Measurements from ENCODE around the gene UTF1.

UTF1 gene

DNA sequence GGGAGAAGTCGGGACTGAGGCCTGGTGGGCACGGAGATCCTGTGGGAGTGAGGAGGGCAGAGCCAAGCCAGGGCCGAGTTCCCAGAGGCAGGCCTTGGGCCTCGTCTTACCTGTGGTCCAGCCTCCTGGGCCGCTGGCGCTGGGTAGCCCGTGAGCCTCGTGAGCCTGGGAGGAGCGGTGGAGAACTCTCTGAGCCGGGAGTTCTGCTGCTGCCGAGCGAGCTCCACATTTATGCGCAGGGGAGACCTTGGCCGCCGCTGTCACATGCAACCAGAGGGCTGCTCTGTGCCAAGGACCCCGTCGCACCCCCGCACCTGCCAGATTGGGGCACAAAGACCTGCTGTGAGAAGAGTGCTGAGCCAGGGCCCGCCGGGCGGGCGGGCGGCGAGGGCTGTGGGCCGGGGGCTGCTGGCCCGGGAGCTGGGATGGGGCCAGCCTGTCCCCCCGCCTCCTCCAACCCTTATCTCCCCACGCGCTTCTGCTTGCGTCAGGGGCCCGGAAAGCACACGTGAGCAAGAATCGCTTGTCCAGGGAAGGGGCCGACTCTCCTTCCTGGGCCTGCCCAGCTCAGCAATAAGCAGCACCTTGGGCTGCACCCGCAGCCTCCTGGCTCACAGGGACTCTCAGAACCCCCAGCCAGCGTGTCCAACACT, 17.8 kb downstream of the UTF1 start:
- no peak for DNase-seq (ENCODE audit: low spot score)

GRCh38 chr10:133248334-133248715, 18.3 kb downstream of the UTF1 start:
- DNase-seq (ENCODE audit: low spot score) = no peak

GRCh38 chr10:133249094-133249780, 19.2 kb downstream of the UTF1 start:
- DNase-seq (ENCODE audit: low spot score) = no peak

GRCh38 chr10:133249975-133250754, 20.1 kb downstream of the UTF1 start:
- DNase-seq (ENCODE audit: low spot score) = no peak

- no peak for DNase-seq (ENCODE audit: low spot score)
These were observed 21.6 kb downstream of the UTF1 start for GRCh38 chr10:133251388-133252222.

GRCh38 chr10:133252223-133252552, 22.2 kb downstream of the UTF1 start:
- DNase-seq (ENCODE audit: low spot score) = no peak

DNA sequence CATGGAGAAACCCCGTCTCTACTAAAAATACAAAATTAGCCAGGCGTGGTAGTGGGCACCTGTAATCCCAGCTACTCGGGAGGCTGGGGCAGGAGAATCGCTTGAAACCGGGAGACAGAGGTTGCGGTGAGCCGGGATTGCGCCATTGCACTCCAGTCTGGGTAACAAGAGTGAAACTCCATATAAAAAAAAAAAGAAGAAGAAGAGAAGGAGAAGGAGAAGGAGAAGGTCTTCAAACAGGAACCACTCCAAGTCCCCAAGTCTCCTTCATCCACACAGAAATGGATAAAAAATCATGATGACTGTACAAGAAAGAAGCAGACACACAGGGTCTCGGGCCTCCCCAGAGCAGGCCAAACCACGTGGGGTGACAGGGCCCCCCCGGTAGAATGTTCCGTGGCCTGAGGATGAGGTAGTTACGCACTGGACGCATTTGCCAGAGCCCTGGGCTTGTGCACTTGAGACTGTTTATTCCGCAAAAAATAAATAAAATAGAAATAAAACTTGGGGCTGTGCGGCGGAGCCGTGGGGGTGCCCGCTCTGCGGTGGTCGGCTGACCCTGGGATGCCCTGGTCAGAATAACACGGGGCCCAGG, 23.4 kb downstream of the UTF1 start:
- no peak for DNase-seq (ENCODE audit: low spot score)

- DNase-seq (ENCODE audit: low spot score) = no peak
These were observed 24.6 kb downstream of the UTF1 start for GRCh38 chr10:133254421-133255120.

- DNase-seq (ENCODE audit: low spot score) = no peak
These were observed 25.3 kb downstream of the UTF1 start for GRCh38 chr10:133255323-133255722.

GRCh38 chr10:133257489-133258065, 27.6 kb downstream of the UTF1 start:
- DNase-seq (ENCODE audit: low spot score) = peak; percentile 62

DNA sequence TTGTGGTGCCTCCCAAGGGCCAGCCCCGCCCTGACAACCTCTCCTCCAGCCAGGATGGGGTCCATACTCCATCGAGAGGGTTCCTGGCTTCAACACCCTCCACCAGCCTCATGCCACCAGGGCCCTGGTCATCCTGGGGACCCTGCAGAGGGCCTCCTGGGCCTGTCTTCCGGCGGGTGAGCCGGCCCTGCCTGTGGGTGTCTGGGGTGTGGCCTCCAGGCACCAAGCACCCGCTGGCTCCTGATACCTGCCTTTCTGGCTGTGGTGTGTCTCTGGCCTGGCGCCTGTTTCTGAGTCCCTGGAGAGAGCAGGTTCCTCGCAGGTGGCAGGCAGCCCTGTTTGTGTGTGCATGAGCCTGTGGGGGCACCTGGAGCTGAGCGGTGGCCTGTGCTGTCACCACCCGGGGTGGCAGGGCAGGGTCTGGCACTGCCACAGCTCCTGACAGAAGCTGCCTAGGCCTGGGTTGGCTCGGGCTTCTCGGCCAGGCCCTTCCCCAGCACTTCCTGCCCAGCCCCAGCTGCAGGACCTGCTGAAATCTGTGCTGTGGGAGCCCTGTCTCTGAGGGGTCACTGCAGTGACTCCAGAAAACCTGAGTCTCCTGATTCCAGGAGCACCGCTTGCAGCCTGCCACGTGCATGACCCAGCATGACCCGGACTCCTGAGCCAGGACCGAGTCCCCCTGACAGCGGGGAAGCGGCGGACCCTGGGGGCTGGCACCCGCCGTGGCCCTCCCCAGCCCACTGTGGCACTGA, 28.2 kb downstream of the UTF1 start:
- peak; percentile 79 for DNase-seq (ENCODE audit: low spot score)

- peak; percentile 59 for DNase-seq (ENCODE audit: low spot score)
These were observed 29.0 kb downstream of the UTF1 start for GRCh38 chr10:133258818-133259601.

DNA sequence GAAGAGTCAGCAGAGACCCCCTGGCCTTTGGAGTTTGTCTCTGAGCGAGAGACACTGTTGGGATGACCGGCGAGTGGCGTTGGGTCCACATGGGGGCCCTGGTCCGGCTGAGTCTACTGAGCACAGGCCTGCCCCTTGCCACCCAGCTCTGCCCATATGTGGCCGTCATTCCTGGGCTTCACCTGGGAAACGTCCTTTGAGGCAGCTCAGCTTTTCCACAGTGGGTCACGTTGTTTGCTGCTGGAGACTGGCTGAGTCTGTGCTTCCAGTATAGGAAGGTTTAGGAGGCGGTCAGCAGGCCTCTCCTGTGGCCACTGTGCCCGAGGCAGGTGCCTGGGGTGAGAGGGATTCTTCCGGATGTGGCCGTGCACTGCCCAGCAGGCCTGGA, 29.6 kb downstream of the UTF1 start:
- no peak for DNase-seq (ENCODE audit: low spot score)

GRCh38 chr10:133260895-133261725, 31.1 kb downstream of the UTF1 start:
- peak; percentile 83 for DNase-seq (ENCODE audit: low spot score)

DNA sequence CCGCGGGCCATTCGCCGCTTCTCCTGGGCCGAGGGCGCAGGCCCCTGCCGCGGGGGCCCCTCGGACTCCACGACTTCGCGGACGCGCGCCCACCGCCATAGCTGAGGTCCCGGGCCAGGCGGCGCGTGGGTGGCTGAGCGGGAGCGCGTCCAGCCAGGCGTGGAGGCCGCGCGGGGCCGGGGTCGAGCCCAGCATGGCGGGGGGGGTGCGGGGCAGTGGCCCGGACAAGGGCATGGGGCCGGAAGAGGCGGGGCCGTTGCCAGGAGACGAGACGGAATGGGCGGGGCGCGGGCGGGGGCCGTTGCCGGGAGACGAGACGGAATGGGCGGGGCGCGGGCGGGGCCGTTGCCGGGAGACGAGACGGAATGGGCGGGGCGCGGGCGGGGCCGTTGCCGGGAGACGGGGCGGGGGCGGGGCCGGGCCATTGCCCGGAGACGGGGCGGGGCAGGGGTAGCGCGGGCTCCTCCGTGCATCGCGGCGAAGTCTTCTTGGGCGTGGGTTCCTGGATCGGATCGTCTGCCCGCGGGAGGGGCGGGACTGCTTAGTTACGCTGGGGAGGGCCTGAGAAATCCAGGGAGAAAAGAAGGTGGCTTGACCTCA, 31.8 kb downstream of the UTF1 start:
- peak; percentile 73 for DNase-seq (ENCODE audit: low spot score)

GRCh38 chr10:133262696-133263095, 32.7 kb downstream of the UTF1 start:
- no peak for DNase-seq (ENCODE audit: low spot score)

GRCh38 chr10:133263674-133264073, 33.7 kb downstream of the UTF1 start:
- DNase-seq (ENCODE audit: low spot score) = no peak

GRCh38 chr10:133264461-133264860, 34.4 kb downstream of the UTF1 start:
- no peak for DNase-seq (ENCODE audit: low spot score)

Data from NAMALWA (cell line).